A549 (cell line): Measurements from ENCODE around the gene TPRG1L. TPM values are rescaled to one million over a fixed set of nuclear protein-coding genes. Genes with fewer than 3 reads are reported as not detected.

Experiments
- ATAC-seq, 2 experiments: fragments of 200-7000 bp in 1 of 2; fragments of >200 bp in 1 of 2; cut with Nextera tagmentation in 1 of 2; cut with Tn5 transposase in 1 of 2; 3 replicates each; pipeline versions ENCODE4 v1.8.0 to v1.9.1; 2018 to 2020; ENCODE audit warnings: mild to moderate bottlenecking in 1 of 2, moderate library complexity in 1 of 2
- CTCF ChIA-PET: fragments of 300-600 bp; sonication (Branson Sonifier 250); formaldehyde crosslinking; extraction: SDS; loops from one replicate; lab custom pipeline; 2021; ENCODE audit warnings: antibody characterized with exemption, inconsistent platforms; lab: Yijun Ruan, JAX
- POLR2A ChIA-PET: fragments of 350-600 bp; formaldehyde crosslinking; extraction: SDS; loops from one replicate; lab custom pipeline; 2021; ENCODE audit warnings: antibody characterized with exemption, inconsistent platforms; lab: Yijun Ruan, JAX
- DNase-seq, 2 experiments: peaks; one replicate each; pipeline versions ENCODE4 v3.0.0 to v3.0.0-alpha.2; 2011 to 2016; ENCODE audit warnings: low read depth in 1 of 2, low spot score in 1 of 2
- FAIRE-seq: peaks from 2 replicates; lab custom pipeline; 2011; peaks lifted over from hg19 to GRCh38; lab: Jason Lieb, UNC
- H3K27ac ChIP-seq, 2 experiments: fragments of >200 bp; sonication (Bioruptor Twin); formaldehyde crosslinking; 3 replicates each; pipeline ENCODE4 v1.5.1; 2016 to 2017
- H3K4me1 ChIP-seq: fragments of >200 bp; sonication (Bioruptor Twin); formaldehyde crosslinking; 3 replicates; pipeline ENCODE4 v1.6.1; 2016
- H3K4me2 ChIP-seq: fragments of >200 bp; sonication (Bioruptor Twin); formaldehyde crosslinking; 3 replicates; pipeline ENCODE4 v1.6.1; 2016
- H3K4me3 ChIP-seq: fragments of >200 bp; sonication (Bioruptor Twin); formaldehyde crosslinking; 3 replicates; pipeline ENCODE4 v1.5.1; 2016
- H3K9me3 ChIP-seq: fragments of >200 bp; sonication (Bioruptor Twin); formaldehyde crosslinking; 3 replicates; pipeline ENCODE4 v1.6.1; 2016
- CBX2 ChIP-seq: fragments of 200-600 bp; sonication (generic); IDR thresholded peaks from 2 replicates; pipeline ENCODE4 v1.6.1; 2016; ENCODE audit warnings: low read depth, mild to moderate bottlenecking, borderline replicate concordance
- EHMT2 ChIP-seq: fragments of 200-600 bp; sonication (generic); IDR thresholded peaks from 2 replicates; pipeline ENCODE4 v1.6.1; 2016; ENCODE audit warnings: antibody characterized with exemption, low read depth, mild to moderate bottlenecking, moderate library complexity
- HOXB13 ChIP-seq: fragments of 250-450 bp; sonication (Bioruptor Pico); IDR thresholded peaks from 2 replicates; pipeline ENCODE4 v1.5.0; 2020; ENCODE audit warnings: low read depth, mild to moderate bottlenecking, moderate library complexity
- MAZ ChIP-seq: fragments of 150-350 bp; IDR thresholded peaks from 2 replicates; pipeline ENCODE4 v1.6.1; 2014; ENCODE audit warnings: antibody characterized with exemption, low read depth, low read length, borderline replicate concordance
- NFE2L2 ChIP-seq: fragments of 150-350 bp; conservative IDR thresholded peaks from 2 replicates; pipeline ENCODE4 v1.6.1; 2014; ENCODE audit warnings: low read length
- NPAS2 ChIP-seq: fragments of 250-450 bp; sonication (Bioruptor Pico); IDR thresholded peaks from 2 replicates; pipeline ENCODE4 v1.8.0; 2022; ENCODE audit warnings: mild to moderate bottlenecking, moderate library complexity, borderline replicate concordance
- RCOR1 ChIP-seq: fragments of 150-350 bp; IDR thresholded peaks from 2 replicates; pipeline ENCODE4 v1.6.1; 2014; ENCODE audit warnings: antibody characterized with exemption, low read length, low read depth
- SREBF2 ChIP-seq: fragments of 450-650 bp; IDR thresholded peaks from 2 replicates; pipeline ENCODE4 v1.6.1; 2014; ENCODE audit warnings: mild to moderate bottlenecking, moderate library complexity
- WGBS: methylation state at CpG from one replicate; pipeline ENCODE4 v1.1.6; 2017; ENCODE audit errors: missing lambda C conversion rate; 5-methylcytosine and 5-hydroxymethylcytosine counted together
- polyA plus RNA-seq, 4 experiments: library from polyadenylated mRNA; depleted of rRNA in 3 of 4; stranded (reverse); fragments of >200 nt; fragmentation: RNase III in 1 of 4; extraction: RNeasy Plus Mini Kit Qiagen cat#74134 plus additional on column Dnase treatment in 1 of 4; gene quantifications; 2 replicates in 3 of 4; 3 replicates in 1 of 4; pipeline ENCODE4 v1.2.3, GENCODE V29; 2011 to 2017
- TF ChIP-seq, protein P1 (sequence below): fragments of 200-600 bp; sonication (generic); IDR thresholded peaks from 2 replicates; pipeline ENCODE4 v1.6.1; 2016; ENCODE audit warnings: antibody characterized with exemption, mild to moderate bottlenecking, moderate library complexity
- TF ChIP-seq, protein P2 (sequence below): fragments of 250-450 bp; sonication (Bioruptor Pico); IDR thresholded peaks from 2 replicates; pipeline ENCODE4 v1.5.0; 2021; ENCODE audit warnings: mild to moderate bottlenecking, moderate library complexity, borderline replicate concordance
- TF ChIP-seq, protein P3 (sequence below): IDR thresholded peaks from 2 replicates; pipeline ENCODE4 v1.6.1; 2012

The TPRG1L gene
- polyA plus RNA-seq, 2 of the 4 experiments (the other 2 are of a cell fraction) = 13.1 to 20.1 TPM

DNA sequence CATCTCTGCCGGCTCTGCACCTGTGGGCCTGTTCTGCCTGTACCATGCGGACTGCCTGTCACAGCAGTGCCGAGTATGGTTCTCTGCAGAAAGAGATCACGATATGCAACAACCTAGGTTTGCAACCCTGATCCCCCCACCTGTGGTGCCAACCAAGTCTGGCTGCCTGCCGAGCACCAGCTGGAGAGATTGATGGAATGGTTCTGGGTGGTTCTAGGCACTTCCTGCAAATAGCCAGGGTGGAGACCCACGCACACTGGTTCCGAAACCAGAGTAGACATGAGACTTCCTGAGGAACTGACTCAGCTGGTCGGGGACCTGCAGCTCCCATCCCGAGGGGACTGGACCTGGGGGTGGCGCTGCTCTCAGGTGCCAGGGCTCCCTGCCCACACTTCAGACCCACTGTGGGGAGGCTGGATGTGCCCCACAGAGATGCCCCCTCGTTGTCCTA lies 5.4 kb downstream of the TPRG1L start:
- CTCF ChIA-PET = interaction anchor here (1.0 to 4.6 kb wide), 4 partner anchors 10 to 177 kb away, joined by 3 to 33 read pairs (median 8); no protein-coding TSS in a partner anchor

DNA sequence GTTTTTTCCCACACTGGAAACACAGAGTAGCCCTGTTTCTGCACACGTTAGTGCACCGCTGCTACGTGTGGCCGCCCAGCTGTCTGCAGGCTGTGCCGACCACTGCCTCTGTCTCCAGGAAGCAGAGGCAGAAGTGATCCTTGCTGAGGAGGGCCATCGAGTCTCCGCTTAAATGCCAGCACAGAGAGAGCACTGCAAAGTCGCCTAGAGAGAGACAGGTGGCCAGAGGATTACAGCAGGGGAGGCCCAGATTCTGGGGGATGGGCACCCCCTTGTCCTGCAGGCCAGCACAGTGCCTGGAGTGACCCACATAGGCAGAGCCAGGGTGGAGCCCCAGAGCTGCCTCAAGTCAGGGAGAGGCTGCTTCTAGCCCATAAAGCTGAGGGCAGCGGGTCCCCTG lies 6.1 kb downstream of the TPRG1L start:
- DNase-seq (no peak), FAIRE-seq (no peak), ATAC-seq (peak in 1 of 2 experiments; percentile 15; a peak in 1 of 6 replicates)
- no peak overlapping the region for H3K4me3 ChIP-seq
- ChIA-PET CTCF (interaction anchor here (1.2 to 4.6 kb wide), 3 partner anchors 11 to 178 kb away, joined by 3 to 33 read pairs (median 13); no protein-coding TSS in a partner anchor), POLR2A (no interaction called here)
- TF ChIP-seq CBX2 (no peak), MAZ (no peak), SREBF2 (no peak), EHMT2 (no peak)
- TF ChIP-seq, protein P1, sequence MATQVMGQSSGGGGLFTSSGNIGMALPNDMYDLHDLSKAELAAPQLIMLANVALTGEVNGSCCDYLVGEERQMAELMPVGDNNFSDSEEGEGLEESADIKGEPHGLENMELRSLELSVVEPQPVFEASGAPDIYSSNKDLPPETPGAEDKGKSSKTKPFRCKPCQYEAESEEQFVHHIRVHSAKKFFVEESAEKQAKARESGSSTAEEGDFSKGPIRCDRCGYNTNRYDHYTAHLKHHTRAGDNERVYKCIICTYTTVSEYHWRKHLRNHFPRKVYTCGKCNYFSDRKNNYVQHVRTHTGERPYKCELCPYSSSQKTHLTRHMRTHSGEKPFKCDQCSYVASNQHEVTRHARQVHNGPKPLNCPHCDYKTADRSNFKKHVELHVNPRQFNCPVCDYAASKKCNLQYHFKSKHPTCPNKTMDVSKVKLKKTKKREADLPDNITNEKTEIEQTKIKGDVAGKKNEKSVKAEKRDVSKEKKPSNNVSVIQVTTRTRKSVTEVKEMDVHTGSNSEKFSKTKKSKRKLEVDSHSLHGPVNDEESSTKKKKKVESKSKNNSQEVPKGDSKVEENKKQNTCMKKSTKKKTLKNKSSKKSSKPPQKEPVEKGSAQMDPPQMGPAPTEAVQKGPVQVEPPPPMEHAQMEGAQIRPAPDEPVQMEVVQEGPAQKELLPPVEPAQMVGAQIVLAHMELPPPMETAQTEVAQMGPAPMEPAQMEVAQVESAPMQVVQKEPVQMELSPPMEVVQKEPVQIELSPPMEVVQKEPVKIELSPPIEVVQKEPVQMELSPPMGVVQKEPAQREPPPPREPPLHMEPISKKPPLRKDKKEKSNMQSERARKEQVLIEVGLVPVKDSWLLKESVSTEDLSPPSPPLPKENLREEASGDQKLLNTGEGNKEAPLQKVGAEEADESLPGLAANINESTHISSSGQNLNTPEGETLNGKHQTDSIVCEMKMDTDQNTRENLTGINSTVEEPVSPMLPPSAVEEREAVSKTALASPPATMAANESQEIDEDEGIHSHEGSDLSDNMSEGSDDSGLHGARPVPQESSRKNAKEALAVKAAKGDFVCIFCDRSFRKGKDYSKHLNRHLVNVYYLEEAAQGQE = no peak
- TF ChIP-seq, protein P2, sequence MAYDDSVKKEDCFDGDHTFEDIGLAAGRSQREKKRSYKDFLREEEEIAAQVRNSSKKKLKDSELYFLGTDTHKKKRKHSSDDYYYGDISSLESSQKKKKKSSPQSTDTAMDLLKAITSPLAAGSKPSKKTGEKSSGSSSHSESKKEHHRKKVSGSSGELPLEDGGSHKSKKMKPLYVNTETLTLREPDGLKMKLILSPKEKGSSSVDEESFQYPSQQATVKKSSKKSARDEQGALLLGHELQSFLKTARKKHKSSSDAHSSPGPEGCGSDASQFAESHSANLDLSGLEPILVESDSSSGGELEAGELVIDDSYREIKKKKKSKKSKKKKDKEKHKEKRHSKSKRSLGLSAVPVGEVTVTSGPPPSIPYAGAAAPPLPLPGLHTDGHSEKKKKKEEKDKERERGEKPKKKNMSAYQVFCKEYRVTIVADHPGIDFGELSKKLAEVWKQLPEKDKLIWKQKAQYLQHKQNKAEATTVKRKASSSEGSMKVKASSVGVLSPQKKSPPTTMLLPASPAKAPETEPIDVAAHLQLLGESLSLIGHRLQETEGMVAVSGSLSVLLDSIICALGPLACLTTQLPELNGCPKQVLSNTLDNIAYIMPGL (CRISPR knock-in tag) = no peak
- H3K4me2 ChIP-seq = no peak overlapping the region
- H3K27ac ChIP-seq = no peak overlapping the region
- no peaks in the 10 kb centered on the region for H3K4me1 ChIP-seq
- 84% methylated on average over 8 of the region's 9 CpGs for WGBS
- no peaks in the 10 kb centered on the region for H3K9me3 ChIP-seq

More for the DNA sequence above, 5.4 kb downstream of the TPRG1L start:
- Histone ChIP-seq H3K9me3 (no peaks in the 10 kb centered on the region), H3K4me2 (no peak overlapping the region), H3K27ac (no peak overlapping the region), H3K4me1 (no peaks in the 10 kb centered on the region), H3K4me3 (no peak overlapping the region)
- DNase-seq (no peak), ATAC-seq (no peak), FAIRE-seq (no peak)
- 84% methylated on average over 6 of the region's 11 CpGs for WGBS
- TF ChIP-seq NFE2L2 = no peak
- POLR2A ChIA-PET = no interaction called here

DNA sequence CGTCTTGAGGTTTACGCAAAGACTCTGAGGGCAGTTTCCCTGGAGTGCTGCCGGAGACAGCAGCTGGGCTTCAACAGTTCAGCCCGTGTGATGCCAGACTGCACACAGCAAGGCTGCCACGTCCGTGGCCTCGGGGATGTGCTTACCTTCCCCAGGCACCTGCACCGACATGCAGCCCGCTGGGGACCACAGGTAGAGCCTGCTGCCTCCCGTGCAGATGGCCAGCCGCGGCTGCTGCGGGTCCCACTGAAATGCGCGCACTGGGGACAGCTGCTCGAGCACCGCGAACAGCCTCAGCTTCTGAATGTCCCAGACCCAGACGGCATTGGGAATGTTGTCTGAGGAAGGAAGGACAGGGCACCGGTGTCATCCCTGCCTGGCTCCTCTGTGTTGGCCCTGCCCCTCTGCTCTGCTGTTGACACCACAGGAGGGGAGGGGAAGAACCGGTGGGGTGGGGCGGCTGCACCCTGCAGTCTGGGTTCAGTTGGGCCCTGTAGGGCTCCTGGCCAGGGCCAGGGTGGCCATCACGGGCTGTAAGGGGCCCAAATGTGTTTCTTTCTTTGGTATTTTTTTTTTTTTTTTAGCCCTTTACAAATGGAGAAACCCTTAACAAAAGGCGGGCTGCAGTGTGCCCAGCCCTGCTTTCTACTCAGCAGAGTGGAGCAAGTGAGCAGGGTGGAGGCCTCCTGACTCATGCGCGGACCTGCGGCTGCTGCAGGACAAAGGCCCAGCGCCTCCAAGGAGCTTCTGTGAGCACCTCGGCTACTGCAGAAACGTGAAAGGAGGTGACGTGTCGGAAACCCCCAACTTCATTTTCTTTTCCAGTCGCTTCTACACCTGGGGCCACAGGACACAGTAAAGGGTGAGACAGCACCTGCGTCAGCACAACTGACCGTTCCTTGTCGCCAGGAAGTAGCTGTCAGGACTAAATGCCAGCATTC lies 6.8 kb downstream of the TPRG1L start:
- CTCF ChIA-PET = interaction anchor here (1.2 to 4.6 kb wide), 4 partner anchors 12 to 141 kb away, joined by 4 to 33 read pairs (median 10); no protein-coding TSS in a partner anchor
- H3K4me1 ChIP-seq = no peaks in the 10 kb centered on the region
- ATAC-seq (no peak; a peak in 1 of 6 replicates), DNase-seq (no peak), FAIRE-seq (no peak)
- no peaks in the 10 kb centered on the region for H3K9me3 ChIP-seq
- H3K4me3 ChIP-seq = no peak overlapping the region
- H3K4me2 ChIP-seq = no peak overlapping the region
- 96% methylated on average over 10 of the region's 36 CpGs for WGBS
- no peak overlapping the region for H3K27ac ChIP-seq
- POLR2A ChIA-PET = no interaction called here
- TF ChIP-seq, protein P3, sequence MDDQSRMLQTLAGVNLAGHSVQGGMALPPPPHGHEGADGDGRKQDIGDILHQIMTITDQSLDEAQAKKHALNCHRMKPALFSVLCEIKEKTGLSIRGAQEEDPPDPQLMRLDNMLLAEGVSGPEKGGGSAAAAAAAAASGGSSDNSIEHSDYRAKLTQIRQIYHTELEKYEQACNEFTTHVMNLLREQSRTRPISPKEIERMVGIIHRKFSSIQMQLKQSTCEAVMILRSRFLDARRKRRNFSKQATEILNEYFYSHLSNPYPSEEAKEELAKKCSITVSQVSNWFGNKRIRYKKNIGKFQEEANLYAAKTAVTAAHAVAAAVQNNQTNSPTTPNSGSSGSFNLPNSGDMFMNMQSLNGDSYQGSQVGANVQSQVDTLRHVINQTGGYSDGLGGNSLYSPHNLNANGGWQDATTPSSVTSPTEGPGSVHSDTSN = no peak
- TF ChIP-seq MAZ (no peak), NPAS2 (CRISPR knock-in tag) (no peak), HOXB13 (no peak), RCOR1 (no peak)
